Type B pancreatic cell (in vitro differentiated cells): ENCODE data around the gene ZC2HC1C. TPM values are rescaled to one million over a fixed set of nuclear protein-coding genes. Genes with fewer than 3 reads are reported as not detected.

Source experiments
- DNase-seq: peaks from one replicate; pipeline ENCODE4 v3.0.0; 2021; ENCODE audit warnings: mixed read lengths; ENCODE audit not compliant: unreplicated experiment; ENCODE audit errors: extremely low spot score
- H3K27ac Mint-ChIP-seq: 2 replicates; pipeline ENCODE4 v1.8.0; 2021; ENCODE audit warnings: mild to moderate bottlenecking, mixed read lengths
- H3K27me3 Mint-ChIP-seq: 2 replicates; pipeline ENCODE4 v1.8.0; 2021; ENCODE audit warnings: mixed read lengths
- H3K36me3 Mint-ChIP-seq: 2 replicates; pipeline ENCODE4 v1.8.0; 2021; ENCODE audit warnings: mixed read lengths
- H3K4me1 Mint-ChIP-seq: one replicate; pipeline ENCODE4 v1.8.0; 2021; ENCODE audit warnings: mixed read lengths; ENCODE audit not compliant: unreplicated experiment
- H3K4me3 Mint-ChIP-seq: 2 replicates; pipeline ENCODE4 v1.8.0; 2021; ENCODE audit warnings: mild to moderate bottlenecking, mixed read lengths
- H3K9me3 Mint-ChIP-seq: 2 replicates; pipeline ENCODE4 v1.8.0; 2021; ENCODE audit warnings: mixed read lengths
- total RNA-seq: library from RNA; stranded (reverse); gene quantifications from 2 replicates; pipeline ENCODE4 v1.2.1, GENCODE V29; 2021; ENCODE audit warnings: low replicate concordance
- TF ChIP-seq, protein P1 (sequence below): fragments of 200-600 bp; sonication (generic); conservative IDR thresholded peaks from 2 replicates; pipeline ENCODE4 v1.5.0; 2021; ENCODE audit warnings: antibody characterized with exemption, mild to moderate bottlenecking

The ZC2HC1C gene
- total RNA-seq, 1 donor from 2014 or later = 3.7 TPM

DNA sequence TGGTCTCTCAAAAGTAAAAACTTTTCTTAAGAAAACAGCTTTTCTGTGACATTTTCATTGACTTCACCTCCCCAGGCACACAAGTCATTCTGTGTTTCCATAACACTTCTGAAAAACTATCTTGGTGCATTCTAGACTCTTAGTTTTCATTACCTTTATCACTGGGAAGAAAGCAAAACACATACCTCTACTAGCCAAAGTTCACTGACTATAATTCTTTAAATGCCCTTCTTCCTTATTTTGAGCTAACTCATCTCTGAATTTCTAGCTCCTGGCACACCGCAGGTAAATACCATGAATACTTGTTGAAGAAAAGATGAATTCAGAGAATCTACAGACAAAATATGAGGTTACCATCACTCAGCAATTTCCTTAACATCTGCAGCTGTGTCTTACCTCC, 39.3 kb upstream of the ZC2HC1C start:
- H3K4me1 Mint-ChIP-seq = no peaks in the 10 kb centered on the region
- TF ChIP-seq, protein P1, sequence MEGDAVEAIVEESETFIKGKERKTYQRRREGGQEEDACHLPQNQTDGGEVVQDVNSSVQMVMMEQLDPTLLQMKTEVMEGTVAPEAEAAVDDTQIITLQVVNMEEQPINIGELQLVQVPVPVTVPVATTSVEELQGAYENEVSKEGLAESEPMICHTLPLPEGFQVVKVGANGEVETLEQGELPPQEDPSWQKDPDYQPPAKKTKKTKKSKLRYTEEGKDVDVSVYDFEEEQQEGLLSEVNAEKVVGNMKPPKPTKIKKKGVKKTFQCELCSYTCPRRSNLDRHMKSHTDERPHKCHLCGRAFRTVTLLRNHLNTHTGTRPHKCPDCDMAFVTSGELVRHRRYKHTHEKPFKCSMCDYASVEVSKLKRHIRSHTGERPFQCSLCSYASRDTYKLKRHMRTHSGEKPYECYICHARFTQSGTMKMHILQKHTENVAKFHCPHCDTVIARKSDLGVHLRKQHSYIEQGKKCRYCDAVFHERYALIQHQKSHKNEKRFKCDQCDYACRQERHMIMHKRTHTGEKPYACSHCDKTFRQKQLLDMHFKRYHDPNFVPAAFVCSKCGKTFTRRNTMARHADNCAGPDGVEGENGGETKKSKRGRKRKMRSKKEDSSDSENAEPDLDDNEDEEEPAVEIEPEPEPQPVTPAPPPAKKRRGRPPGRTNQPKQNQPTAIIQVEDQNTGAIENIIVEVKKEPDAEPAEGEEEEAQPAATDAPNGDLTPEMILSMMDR = no peak
- DNase-seq = no peak
- no peak overlapping the region for H3K27ac Mint-ChIP-seq
- H3K4me3 Mint-ChIP-seq = no peak overlapping the region
- H3K36me3 Mint-ChIP-seq = peaks cover 20% of the 10 kb centered on the region
- no peaks in the 10 kb centered on the region for H3K9me3 Mint-ChIP-seq
- no peaks in the 10 kb centered on the region for H3K27me3 Mint-ChIP-seq

DNA sequence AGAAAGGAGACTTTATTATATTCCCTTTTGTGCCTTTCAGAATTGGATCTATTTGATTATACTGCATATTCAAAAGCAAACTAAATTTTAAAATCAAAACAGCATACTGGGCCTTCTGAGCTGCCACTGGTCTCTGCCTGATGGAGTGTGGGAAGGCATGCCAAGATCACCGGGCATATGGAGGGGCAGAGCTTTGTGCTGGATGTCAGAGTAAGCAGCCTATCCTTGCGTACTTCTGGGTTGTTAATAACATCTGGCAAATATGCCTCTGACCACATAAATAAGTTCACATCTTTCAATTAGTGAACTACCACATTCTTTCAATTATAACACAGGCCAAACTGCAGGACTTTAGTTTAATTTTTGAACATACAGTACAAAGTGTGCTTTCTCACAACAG, 36.5 kb upstream of the ZC2HC1C start:
- Mint-ChIP-seq H3K27me3 (no peaks in the 10 kb centered on the region), H3K36me3 (peaks cover 36% of the 10 kb centered on the region), H3K4me1 (no peaks in the 10 kb centered on the region), H3K4me3 (no peak overlapping the region), H3K27ac (no peak overlapping the region), H3K9me3 (no peaks in the 10 kb centered on the region)
- TF ChIP-seq, protein P1 = no peak
- DNase-seq = no peak

GRCh38 chr14:75040507-75040906, 28.9 kb upstream of the ZC2HC1C start:
- H3K27ac Mint-ChIP-seq = no peak overlapping the region
- no peaks in the 10 kb centered on the region for H3K27me3 Mint-ChIP-seq
- peaks cover 34% of the 10 kb centered on the region for H3K36me3 Mint-ChIP-seq
- no peaks in the 10 kb centered on the region for H3K9me3 Mint-ChIP-seq
- H3K4me1 Mint-ChIP-seq = peaks cover 21% of the 10 kb centered on the region
- DNase-seq = no peak
- TF ChIP-seq, protein P1 = no peak
- H3K4me3 Mint-ChIP-seq = no peak overlapping the region

- Mint-ChIP-seq H3K36me3 (peaks cover 30% of the 10 kb centered on the region), H3K27ac (no peak overlapping the region), H3K27me3 (no peaks in the 10 kb centered on the region), H3K4me1 (peaks cover 21% of the 10 kb centered on the region), H3K4me3 (no peak overlapping the region), H3K9me3 (no peaks in the 10 kb centered on the region)
- TF ChIP-seq, protein P1 = no peak
- DNase-seq = no peak
Observed at GRCh38 chr14:75040959-75041358, 28.5 kb upstream of the ZC2HC1C start.

- DNase-seq = no peak
- H3K4me3 Mint-ChIP-seq = no peak overlapping the region
Observed at GRCh38 chr14:75041613-75042012, 27.8 kb upstream of the ZC2HC1C start.

More at GRCh38 chr14:75041613-75042012, 27.8 kb upstream of the ZC2HC1C start:
- H3K4me1 Mint-ChIP-seq = peaks cover 25% of the 10 kb centered on the region
- TF ChIP-seq, protein P1 = no peak
- H3K9me3 Mint-ChIP-seq = no peaks in the 10 kb centered on the region
- H3K27ac Mint-ChIP-seq = no peak overlapping the region
- H3K36me3 Mint-ChIP-seq = peaks cover 32% of the 10 kb centered on the region
- H3K27me3 Mint-ChIP-seq = no peaks in the 10 kb centered on the region
